ENCODE results near the gene ADPRHL1.

ADPRHL1 gene

DNA sequence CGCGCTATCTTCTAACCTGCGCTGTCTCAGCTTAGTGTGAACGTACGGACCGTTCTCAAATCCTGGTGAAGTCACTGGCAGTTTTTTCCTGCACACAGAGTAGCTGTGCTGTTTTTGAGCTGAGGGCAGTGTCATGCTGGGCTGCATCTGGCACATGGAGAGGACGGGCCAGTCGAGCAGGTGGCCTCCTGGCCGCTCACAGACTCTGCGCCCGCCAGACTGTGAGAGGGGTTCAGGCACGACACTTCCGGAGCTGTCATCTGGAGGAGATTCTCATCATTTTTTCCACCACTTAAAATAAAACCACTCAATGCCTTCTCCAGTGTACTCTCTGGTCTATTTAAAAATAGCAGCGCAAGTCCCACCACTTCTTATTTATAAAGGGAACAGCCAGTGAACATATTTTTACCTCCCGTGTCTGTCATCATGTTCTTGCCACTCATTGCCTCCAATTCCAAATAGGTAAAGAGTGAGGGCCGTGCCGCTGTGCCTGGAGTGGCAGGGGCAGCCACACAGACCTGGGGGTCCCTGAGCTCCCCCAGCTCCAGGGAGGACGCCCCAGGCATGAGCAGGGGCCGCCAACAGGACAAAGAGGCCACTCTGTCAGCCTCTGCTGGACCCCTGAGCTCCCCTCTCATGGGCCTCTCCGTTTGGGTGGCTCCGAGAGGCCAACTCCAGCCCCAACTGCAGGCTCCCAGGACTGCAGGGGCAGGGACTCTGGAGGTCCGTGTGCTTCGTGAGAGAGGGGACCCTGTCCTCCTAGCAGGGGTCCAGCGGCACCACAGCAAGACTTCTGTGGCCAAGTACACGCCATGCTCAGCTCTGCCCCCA lies 52.5 kb downstream of the ADPRHL1 start:
- DNase-seq (ENCODE audit: low spot score) = peak; percentile 81
- peak overlapping the region; percentile 89 to 93 for H3K27ac ChIP-seq
- H3K4me3 ChIP-seq = peak overlapping the region; percentile 30
- TF ChIP-seq, protein P1, sequence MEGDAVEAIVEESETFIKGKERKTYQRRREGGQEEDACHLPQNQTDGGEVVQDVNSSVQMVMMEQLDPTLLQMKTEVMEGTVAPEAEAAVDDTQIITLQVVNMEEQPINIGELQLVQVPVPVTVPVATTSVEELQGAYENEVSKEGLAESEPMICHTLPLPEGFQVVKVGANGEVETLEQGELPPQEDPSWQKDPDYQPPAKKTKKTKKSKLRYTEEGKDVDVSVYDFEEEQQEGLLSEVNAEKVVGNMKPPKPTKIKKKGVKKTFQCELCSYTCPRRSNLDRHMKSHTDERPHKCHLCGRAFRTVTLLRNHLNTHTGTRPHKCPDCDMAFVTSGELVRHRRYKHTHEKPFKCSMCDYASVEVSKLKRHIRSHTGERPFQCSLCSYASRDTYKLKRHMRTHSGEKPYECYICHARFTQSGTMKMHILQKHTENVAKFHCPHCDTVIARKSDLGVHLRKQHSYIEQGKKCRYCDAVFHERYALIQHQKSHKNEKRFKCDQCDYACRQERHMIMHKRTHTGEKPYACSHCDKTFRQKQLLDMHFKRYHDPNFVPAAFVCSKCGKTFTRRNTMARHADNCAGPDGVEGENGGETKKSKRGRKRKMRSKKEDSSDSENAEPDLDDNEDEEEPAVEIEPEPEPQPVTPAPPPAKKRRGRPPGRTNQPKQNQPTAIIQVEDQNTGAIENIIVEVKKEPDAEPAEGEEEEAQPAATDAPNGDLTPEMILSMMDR (IDR thresholded peaks at IDR 0.05) = no peak

DNA sequence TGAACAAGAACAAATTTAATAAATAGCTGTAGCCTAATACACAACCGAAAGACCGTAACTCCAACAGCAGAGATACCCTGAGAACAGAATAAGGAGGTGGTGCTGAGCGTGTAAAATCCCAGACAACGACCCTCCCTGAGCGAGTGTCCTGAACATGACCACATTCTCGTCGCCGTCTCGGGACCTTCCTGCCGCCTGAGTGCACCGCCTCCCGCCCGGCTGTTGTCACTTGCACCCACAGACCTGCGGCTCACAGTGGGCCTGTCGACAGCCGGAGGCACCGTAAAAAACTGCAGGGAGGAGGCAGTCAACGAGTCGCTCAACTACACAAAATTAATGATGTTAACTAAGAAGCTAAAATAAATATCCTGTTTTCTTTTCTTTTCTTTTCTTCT lies 53.5 kb downstream of the ADPRHL1 start:
- H3K27ac ChIP-seq = peak overlapping the region; percentile 87 to 89
- no peak overlapping the region for H3K4me3 ChIP-seq
- no peak for DNase-seq (ENCODE audit: low spot score)
- TF ChIP-seq, protein P1 (IDR thresholded peaks at IDR 0.05) = no peak

DNA sequence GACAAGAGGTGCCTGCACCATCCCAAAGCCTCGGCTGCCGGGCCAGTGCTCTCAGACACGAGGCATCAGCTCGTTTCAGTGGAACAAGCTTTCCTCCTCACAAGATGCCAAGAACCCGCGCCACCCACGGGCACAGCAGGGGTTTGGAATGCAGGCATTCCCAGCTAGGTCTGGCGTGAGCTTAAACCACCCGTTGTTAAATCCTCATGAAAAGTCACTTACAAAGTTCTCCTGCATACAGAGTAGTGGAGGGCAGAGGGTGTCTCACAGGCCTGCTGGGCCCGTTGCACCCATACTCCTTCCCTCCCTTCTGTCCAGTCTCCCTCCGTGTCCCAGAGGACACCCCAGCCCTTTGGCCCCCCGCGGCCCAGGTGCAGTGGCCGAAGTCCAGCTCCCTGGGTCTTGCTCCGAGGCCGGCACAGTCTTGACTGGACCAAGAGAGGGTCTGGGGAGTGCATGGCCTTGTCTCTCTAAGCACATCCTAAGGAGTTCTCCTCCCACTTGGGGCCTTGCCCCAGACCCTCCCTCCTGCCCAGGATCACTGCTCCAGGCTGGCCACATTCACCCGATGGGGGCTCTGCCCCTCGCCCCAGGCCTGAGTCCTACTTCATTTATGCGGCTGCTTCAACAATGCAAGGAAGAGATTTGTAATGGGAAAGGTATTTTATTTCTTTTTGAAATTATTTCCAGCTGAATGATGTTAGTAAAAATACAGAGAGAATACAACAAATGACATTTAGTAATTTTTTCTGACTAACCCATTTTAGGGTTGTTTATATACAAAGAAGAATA lies 54.1 kb downstream of the ADPRHL1 start:
- peak overlapping the region; percentile 87 to 89 for H3K27ac ChIP-seq
- TF ChIP-seq, protein P1 (IDR thresholded peaks at IDR 0.05) = no peak
- peak; percentile 78 for DNase-seq (ENCODE audit: low spot score)
- no peak overlapping the region for H3K4me3 ChIP-seq

DNA sequence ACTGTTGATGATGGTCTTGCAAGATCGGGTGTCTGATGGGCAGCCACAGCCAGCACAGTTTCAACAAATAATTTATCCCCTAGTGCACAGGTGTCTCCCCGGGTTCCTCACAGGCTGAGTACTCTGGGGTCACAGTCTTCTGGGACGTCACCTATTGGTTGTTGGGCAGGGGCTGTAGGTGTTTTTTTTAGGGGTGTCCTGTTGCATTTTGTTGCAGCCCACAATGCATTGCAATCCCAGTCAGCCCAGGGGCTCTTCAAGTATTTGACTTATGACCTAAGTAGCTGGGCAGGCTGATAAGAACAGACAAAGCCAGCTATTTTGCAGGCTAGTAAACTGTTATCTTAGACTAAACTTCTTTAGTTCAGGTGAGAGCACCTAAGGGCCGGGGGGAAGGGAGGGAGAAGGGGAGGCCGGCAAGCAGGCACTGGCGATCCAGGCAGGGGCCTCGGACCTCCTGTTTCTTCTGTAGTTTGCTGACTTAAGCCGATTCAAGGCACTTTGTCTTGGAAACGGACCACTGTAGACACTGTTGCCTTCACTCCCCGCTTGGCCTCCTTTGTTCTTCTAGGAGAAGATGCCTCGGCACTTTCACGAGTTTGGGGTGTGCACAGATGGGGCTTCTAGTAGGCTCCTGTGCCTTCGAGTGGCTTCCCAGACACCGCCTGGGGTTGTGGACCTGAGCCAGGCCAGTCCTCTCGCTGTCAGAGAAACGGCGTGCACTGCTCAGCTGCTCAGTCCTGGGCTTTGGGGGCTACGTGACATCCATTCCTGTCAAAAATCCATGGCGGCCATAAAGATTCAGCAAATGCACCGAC lies 55.5 kb downstream of the ADPRHL1 start:
- no peak overlapping the region for H3K4me3 ChIP-seq
- TF ChIP-seq, protein P1 (IDR thresholded peaks at IDR 0.05) = no peak
- no peak for DNase-seq (ENCODE audit: low spot score)
- peak overlapping the region; percentile 87 to 89 for H3K27ac ChIP-seq

DNA sequence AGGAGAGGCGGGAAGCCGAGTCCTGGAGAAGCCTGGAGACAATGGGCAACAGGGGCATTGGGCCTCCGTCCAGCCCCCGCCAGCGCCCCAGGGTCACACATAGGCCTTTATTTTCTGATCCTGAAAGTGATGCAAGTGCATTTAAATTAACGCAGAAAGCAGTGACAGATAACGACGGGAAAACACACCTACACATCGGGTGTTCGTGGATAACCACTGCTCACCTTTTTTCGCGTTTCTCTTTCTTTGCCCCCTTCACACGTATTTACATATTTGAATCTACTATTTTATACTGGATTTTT lies 59.0 kb downstream of the ADPRHL1 start:
- H3K27ac ChIP-seq = peak overlapping the region in 1 of 2 donors; percentile 37
- H3K4me3 ChIP-seq = peak overlapping the region; percentile 86

DNA sequence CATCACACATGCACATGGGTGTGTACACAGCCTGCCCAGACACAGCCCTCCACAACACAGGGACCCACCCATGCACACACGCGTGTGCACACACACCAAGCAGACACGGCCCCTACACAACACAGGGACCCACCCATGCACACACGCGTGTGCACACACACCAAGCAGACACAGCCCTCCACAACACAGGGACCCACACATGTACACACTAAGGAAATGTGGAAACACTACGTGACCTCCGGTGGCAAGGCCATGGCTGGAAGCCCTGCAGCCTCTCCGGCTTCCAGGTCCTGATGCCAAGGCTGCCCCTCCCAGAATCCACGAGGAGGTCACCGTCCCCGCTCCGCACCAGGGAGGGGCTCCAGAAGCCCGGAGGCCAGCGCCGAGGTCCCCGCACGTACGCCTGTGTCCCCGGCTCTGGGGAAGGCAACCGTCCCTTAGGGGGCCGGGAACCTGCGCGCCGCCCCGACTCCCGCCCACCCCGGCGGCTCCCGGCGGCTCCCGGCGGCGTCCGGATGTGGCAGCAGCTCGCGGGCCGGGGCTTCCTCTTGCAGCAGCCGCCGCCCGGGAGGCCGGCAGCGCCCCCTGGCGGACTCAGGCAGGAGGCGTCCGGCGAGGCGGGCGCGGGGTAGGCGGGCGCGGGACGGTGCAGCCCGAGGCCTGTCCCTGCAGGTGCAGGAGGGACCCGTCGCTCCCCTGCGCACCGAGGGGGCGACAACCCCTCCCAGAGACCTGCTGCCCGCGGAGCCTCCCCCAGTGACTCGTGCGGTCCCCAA lies 59.5 kb downstream of the ADPRHL1 start:
- peak; percentile 83 for DNase-seq (ENCODE audit: low spot score)
- peak overlapping the region; percentile 37 to 75 for H3K27ac ChIP-seq
- TF ChIP-seq, protein P1 (IDR thresholded peaks at IDR 0.05) = peak; percentile 98
- peak overlapping the region; percentile 86 for H3K4me3 ChIP-seq

More for the DNA sequence above, 59.0 kb downstream of the ADPRHL1 start:
- no peak for DNase-seq (ENCODE audit: low spot score)
- TF ChIP-seq, protein P1 (IDR thresholded peaks at IDR 0.05) = no peak
